Activated CD8-positive, alpha-beta memory T cell treated with anti-CD3 and anti-CD28 coated beads, Interleukin-2, amount 50 U/mL, for 1 hour (primary cell): ENCODE measurements around the gene EYA3.
A peak's percentile ranks its signal among the peaks of the same experiment; 100 is the strongest.

ENCODE experiments used
- DNase-seq: peaks from one replicate; pipeline ENCODE4 v3.0.0-alpha.2; 2020; ENCODE audit errors: extremely low read depth

The EYA3 gene

DNA sequence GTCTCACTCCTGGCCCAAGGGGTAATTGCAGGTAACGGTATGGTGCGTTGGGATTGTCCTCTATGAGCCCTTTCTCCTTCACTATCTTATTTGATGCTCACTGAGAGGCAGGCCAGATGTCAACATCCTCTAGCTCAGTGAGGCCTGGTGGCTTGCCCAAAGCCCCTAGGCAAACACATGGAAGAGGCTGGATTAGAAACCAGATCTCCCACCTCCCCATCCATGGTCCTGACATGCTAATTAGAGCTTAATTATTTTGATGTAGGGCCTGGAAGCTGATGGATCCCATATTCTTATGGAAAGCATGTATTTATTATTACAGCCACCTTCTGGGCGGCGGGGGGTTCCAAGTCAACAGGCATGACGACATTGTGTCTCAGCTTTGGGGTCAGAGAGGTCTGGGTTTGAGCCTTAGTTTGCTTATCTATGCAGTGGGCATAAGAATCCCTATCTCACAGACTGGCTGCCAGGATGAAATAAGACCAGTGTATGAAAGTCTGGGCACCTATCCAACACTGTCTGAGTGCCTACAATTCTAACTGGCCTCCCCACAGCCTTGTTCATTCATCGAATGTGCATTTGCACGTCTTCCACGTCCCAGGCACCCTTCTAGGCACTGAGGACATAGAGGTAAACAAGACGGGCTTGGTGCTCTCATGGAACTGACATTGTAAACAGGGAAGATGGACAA, 147.4 kb downstream of the EYA3 start:
- DNase-seq: no peak

DNA sequence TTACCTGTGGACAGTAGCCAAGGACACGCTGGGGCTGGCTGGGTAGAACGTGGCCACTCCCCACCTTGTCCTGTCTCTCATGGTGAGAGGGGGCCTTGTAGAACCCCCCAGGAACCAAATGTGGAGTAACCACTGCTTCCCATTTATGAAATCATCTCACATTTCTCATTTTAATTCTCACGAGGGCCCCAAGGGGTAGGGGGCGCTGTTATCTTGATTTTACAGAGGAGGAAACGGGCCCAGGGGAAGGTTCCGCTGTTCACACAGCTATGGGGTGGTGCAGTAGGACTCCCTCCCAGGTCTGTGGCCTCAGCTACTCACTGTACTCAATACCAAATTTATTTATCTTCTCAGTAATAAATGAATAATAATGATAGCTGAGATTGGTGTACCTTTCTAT, 148.1 kb downstream of the EYA3 start:
- peak; percentile 39 for DNase-seq

DNA sequence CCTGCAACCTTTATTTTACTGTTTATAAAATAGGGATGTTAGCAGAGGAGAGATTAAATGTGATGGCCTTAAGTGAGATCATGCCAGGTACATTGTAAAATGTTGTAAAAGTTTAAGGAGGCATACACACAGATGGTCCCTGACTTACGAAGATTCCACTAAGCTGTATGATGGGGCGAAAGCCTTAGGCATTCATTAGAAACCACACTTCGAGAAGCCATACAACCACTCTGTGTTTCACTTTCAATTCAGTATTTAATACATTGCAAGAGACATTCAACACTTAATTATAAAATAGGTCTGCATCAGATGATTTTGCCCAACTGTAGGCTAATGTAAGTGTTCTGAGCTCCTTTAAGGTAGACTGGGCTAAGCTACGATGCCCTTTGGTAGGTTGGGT, 149.9 kb downstream of the EYA3 start:
- no peak for DNase-seq

DNA sequence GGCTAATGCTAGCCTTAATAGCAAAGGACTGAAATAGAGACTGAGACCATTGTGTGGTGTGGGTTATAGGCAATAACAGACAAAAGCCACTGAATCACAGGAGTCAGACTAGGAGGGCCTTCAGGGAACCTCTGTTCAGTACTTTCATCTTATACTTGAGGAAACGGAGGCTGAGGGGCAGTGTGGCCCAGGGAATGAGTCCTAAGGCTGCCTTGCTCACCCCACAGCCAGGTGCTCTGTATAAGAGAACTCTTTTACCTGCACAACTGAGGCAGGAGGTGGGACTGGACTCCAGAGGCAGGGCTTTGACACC, 150.9 kb downstream of the EYA3 start:
- DNase-seq: no peak

DNA sequence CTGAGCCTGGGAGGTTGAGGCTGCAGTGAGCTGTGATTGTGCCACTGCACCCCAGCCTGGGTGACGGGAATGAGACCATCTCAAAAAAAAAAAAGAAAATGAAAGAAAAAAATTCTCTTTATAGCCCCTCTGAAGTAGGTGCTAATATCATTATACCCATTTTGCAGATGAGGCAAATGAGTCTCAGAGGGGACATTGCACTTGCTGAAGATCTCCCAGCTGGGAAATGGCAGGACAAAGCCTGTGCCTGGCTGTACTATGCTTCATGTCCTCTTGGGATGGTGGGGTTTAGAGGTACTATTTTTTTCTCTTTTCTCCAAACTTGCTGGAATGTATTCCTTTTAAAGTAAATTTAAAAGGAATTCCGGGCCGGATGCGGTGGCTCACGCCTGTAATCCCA, 152.0 kb downstream of the EYA3 start:
- DNase-seq: no peak

DNA sequence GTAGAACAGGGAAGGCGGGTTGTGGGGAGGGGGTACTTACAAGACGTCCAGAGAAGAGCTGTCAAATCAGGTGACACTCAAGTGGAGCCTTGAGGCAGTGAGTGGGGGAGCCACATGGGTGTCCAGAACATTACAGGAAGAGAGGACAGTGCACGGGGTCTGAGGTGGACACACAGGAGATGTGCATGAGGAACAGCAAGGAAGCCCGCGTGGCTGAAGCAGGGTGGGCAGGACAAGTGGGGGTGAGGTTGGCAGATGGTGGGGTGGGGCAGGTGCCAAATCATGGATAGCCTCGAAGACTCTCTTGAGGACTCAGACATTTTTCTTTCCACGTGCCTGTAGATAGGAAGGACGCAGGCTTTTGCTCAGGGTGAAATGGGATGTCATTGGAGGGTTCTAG, 152.7 kb downstream of the EYA3 start:
- DNase-seq: no peak

DNA sequence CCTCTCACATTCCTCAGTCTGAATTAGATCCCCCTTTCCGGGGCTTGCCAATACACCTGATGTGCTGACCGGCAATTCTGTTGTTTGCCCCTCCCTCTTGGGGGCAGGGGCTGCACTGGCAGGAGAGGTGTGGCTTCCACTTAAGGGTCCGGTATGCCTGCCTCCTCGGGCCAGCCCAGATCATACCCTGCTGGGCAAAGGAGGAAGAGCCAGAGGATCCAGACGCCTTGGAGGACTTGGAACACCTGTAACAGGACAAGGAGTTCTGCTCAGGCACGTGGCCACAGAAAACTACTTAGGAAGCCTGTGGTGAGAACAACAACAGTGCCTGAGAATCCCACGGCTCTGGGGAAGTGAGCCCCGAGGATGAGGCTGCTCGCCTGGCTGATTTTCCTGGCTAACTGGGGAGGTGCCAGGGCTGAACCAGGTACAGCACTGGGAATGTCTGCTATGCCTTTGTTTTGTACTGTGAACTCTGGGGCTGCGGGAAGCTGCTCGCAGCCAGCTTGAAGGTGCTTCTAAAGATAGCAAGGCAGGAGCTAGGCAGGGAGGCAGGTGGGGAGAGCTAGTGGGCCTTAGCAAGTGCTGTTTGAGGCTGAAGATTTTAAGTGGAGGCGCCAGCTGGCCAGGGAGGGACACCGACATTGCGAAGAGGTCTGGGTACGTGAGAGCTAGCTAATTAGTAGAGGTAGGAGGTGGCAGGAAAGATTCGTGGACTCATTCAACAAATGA, 153.4 kb downstream of the EYA3 start, which contains the start of gene SMPDL3B:
Gene SMPDL3B (plus strand): TSS at position 183 of the 732 bp plus-strand sequence. CDS start 184 bp downstream, at position 367.
- DNase-seq: no peak

DNA sequence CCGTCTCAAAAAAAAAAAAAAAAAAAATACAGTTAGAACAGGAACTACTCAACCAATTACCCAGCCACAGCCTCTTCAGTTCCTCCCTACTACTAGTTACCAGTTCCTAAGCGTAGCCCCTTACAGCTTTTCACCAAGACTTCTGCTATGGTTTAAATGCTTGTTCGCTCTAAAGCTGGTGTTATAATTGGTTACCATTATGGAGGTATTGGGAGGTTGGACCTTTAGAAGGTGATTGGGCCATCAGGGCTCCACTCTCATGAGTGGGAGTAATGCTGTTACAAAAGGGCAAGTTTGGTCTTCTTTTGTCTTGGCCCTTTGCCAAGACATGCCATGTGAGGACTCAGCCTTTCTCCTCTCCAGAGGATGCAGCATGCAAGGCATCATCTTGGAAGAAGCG, 156.7 kb downstream of the EYA3 start:
- DNase-seq: no peak

DNA sequence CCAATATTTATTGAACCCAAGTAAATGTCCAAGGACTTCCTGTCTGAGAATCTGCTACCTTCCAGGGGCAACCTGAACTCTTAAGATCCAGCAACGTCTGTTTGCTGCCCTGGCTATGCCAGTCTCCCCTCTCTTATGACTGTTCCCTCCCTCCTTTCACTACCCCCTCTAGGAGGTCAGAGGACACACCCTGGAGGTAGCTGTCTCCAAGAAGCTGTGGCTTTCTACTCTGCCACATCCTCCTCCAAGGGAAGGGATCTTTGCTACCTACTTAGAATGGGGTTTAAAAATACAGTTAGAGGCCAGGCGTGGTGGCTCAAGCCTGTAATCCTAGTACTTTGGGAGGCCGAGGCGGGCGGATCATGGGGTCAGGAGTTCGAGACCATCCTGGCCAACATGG, 157.2 kb downstream of the EYA3 start:
- DNase-seq: no peak

DNA sequence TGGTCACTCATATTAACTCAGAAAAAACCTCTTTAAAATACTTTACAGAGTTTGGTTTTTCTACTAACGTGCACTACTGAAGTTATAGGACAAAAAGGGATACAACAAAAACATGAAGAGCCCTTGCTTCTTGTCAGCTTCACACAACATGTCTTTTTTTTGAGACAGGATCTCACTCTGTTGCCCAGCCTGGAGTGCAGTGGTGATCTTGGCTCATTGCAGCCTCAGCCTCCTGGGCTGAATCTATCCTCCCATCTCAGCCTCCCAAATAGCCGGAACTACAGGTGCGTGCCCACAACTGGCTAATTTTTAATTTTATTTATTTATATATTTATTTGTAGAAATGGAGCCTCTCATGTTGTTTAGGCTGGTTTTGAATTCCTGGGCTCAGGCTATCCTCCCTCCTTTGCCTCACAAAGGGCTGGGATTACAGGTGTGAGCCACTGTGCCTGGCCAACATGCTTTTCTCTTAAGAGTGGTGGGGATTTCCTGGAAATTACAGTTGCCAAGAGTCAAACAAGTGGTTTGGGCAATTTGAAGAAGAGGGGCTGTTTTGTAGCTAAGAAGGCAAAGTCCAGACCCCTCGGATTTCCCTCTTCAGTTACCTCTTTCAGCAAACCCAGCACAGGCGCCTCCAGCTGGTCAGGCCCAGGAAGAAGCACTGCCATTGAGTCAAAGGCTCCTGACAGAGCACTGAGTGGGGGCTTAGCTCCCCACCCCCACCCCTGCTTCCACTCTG, 160.0 kb downstream of the EYA3 start:
- DNase-seq: no peak

DNA sequence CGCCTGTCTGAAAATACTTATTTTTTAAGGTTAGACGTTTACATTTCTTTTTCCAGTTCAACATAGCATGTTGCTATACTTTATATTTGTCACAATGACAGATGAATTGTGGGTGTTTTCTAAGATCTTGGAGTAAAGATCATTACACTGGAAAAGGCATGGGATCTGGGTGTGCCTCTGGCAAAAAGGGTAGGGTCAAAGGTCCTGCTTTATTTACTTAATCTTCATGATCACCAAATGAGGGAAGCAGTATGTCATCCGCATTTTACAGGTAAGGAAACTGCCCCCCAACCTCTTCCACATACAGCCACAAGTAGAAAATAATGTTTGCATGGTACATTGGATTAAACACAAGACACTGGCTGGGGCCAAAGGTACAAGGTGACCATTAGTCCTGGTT, 166.1 kb downstream of the EYA3 start:
- no peak for DNase-seq
